DOHH2 (cell line): ENCODE measurements around the gene NAP1L1.

Experiments
- H3F3A ChIP-seq: fragments of 200-600 bp; sonication (generic), shearing (Covaris generic); 2 replicates; pipeline ENCODE4 v1.6.0; 2016; ENCODE audit warnings: antibody characterized with exemption, mild to moderate bottlenecking; ENCODE audit not compliant: control insufficient read depth, insufficient read depth
- H3K27ac ChIP-seq: fragments of 200-600 bp; sonication (generic); 2 replicates; pipeline ENCODE4 v1.5.1; 2014; ENCODE audit warnings: low read depth, mild to moderate bottlenecking, low read length, moderate library complexity
- H3K27me3 ChIP-seq: fragments of 200-600 bp; sonication (generic); 2 replicates; pipeline ENCODE4 v1.6.1; 2014; ENCODE audit warnings: mild to moderate bottlenecking, low read length, mixed read lengths; ENCODE audit not compliant: control insufficient read depth
- H3K36me3 ChIP-seq: fragments of 200-600 bp; sonication (generic); 2 replicates; pipeline ENCODE4 v1.6.1; 2014; ENCODE audit warnings: mild to moderate bottlenecking, low read length, moderate library complexity, mixed read lengths; ENCODE audit not compliant: control insufficient read depth
- H3K4me1 ChIP-seq: fragments of 200-600 bp; sonication (generic); 2 replicates; pipeline ENCODE4 v1.6.1; 2014; ENCODE audit warnings: mild to moderate bottlenecking, low read length, mixed read lengths; ENCODE audit not compliant: control insufficient read depth
- H3K4me2 ChIP-seq: fragments of 200-600 bp; sonication (generic); 2 replicates; pipeline ENCODE4 v1.6.0; 2014; ENCODE audit warnings: mild to moderate bottlenecking, low read length, moderate library complexity
- H3K4me3 ChIP-seq: fragments of 200-600 bp; sonication (generic); 2 replicates; pipeline ENCODE4 v1.5.1; 2014; ENCODE audit warnings: mild to moderate bottlenecking, low read length, mixed read lengths
- H3K79me2 ChIP-seq: fragments of 200-600 bp; sonication (generic); 2 replicates; pipeline ENCODE4 v1.6.1; 2014; ENCODE audit warnings: mild to moderate bottlenecking, low read length, mixed read lengths; ENCODE audit not compliant: control insufficient read depth
- H3K9me2 ChIP-seq: fragments of 200-600 bp; sonication (generic); replicated peaks from 2 replicates; pipeline ENCODE4 v1.6.1; 2014; ENCODE audit warnings: mild to moderate bottlenecking, low read length, mixed read lengths; ENCODE audit not compliant: control insufficient read depth
- H3K9me3 ChIP-seq: fragments of 200-600 bp; sonication (generic); 2 replicates; pipeline ENCODE4 v1.6.1; 2014; ENCODE audit warnings: antibody characterized with exemption, low read length, mixed read lengths; ENCODE audit not compliant: control insufficient read depth, insufficient read depth
- H4K20me1 ChIP-seq: fragments of 200-600 bp; sonication (generic); 2 replicates; pipeline ENCODE4 v1.6.0; 2014; ENCODE audit warnings: low read depth, mild to moderate bottlenecking, antibody characterized with exemption, low read length, moderate library complexity; ENCODE audit not compliant: control insufficient read depth, insufficient read depth
- CTCF ChIP-seq: fragments of 200-600 bp; sonication (generic); IDR thresholded peaks from one replicate; pipeline ENCODE4 v1.5.1; 2014; ENCODE audit warnings: antibody characterized with exemption, mild to moderate bottlenecking, low read depth, low read length; ENCODE audit not compliant: poor library complexity, severe bottlenecking
- EZH2phosphoT487 ChIP-seq: fragments of 200-600 bp; sonication (generic); IDR thresholded peaks from 2 replicates; pipeline ENCODE4 v1.6.1; 2017; ENCODE audit warnings: borderline replicate concordance, mild to moderate bottlenecking, antibody characterized with exemption, low read length, moderate library complexity, mixed read lengths

The NAP1L1 gene

GRCh38 chr12:76074701-76075336 lies 9.7 kb downstream of the NAP1L1 start:
- Histone ChIP-seq H3K79me2 (peaks cover 100% of the 10 kb centered on the region), H4K20me1 (peaks cover 69% of the 10 kb centered on the region), H3K9me2 (no peaks in the 10 kb centered on the region), H3K27ac (no peak overlapping the region), H3K4me1 (peaks cover 50% of the 10 kb centered on the region), H3K27me3 (no peaks in the 10 kb centered on the region), H3K4me2 (no peak overlapping the region), H3K9me3 (no peaks in the 10 kb centered on the region), H3F3A (peaks cover 11% of the 10 kb centered on the region; the same call in 1 of the 2 replicates), H3K36me3 (peaks cover 99% of the 10 kb centered on the region), H3K4me3 (no peak overlapping the region)
- TF ChIP-seq EZH2phosphoT487 = no peak
- no peak for TF ChIP-seq CTCF

- peaks cover 39% of the 10 kb centered on the region for H3K4me1 ChIP-seq
- no peaks in the 10 kb centered on the region for H3K27me3 ChIP-seq
- no peak for TF ChIP-seq CTCF
- TF ChIP-seq EZH2phosphoT487 = no peak
- no peaks in the 10 kb centered on the region for H3K9me3 ChIP-seq
- H3K4me3 ChIP-seq = no peak overlapping the region
- H3F3A ChIP-seq = peaks cover 15% of the 10 kb centered on the region; the same call in 1 of the 2 replicates
- H3K9me2 ChIP-seq = no peaks in the 10 kb centered on the region
- peaks cover 100% of the 10 kb centered on the region for H3K79me2 ChIP-seq
- no peak overlapping the region for H3K27ac ChIP-seq
- H3K4me2 ChIP-seq = no peak overlapping the region
- H4K20me1 ChIP-seq = peaks cover 61% of the 10 kb centered on the region
- H3K36me3 ChIP-seq = peaks cover 99% of the 10 kb centered on the region
Observed at GRCh38 chr12:76073561-76073960, 10.9 kb downstream of the NAP1L1 start.

- H3K4me2 ChIP-seq = no peak overlapping the region
Observed at GRCh38 chr12:76072568-76072967, 11.9 kb downstream of the NAP1L1 start.

More at GRCh38 chr12:76072568-76072967, 11.9 kb downstream of the NAP1L1 start:
- Histone ChIP-seq H3K4me3 (no peak overlapping the region), H3K36me3 (peaks cover 99% of the 10 kb centered on the region), H3K9me3 (no peaks in the 10 kb centered on the region), H4K20me1 (peaks cover 53% of the 10 kb centered on the region), H3K4me1 (peaks cover 30% of the 10 kb centered on the region), H3K79me2 (peaks cover 100% of the 10 kb centered on the region), H3K27ac (no peak overlapping the region), H3K27me3 (no peaks in the 10 kb centered on the region), H3K9me2 (no peaks in the 10 kb centered on the region), H3F3A (peaks cover 15% of the 10 kb centered on the region; the same call in 1 of the 2 replicates)
- TF ChIP-seq EZH2phosphoT487 (no peak), CTCF (no peak)
